WI38 (cell line): ENCODE results near the gene C2CD4D.

Experiments
- H3K4me3 ChIP-seq: 2 replicates; pipeline ENCODE4 v1.5.1; 2011; ENCODE audit warnings: low read depth, mild to moderate bottlenecking, control low read depth, low read length
- CTCF ChIP-seq: IDR thresholded peaks from 2 replicates; pipeline ENCODE4 v1.5.1; 2012; ENCODE audit warnings: low read depth, mild to moderate bottlenecking, control low read depth, low read length

C2CD4D gene

GRCh38 chr1:151813271-151813977 is 26.2 kb downstream of the C2CD4D start:
- no peak for TF ChIP-seq CTCF
- H3K4me3 ChIP-seq, result no peak overlapping the region

GRCh38 chr1:151811181-151811580 is 28.4 kb downstream of the C2CD4D start:
- TF ChIP-seq CTCF, result no peak
- no peak overlapping the region for H3K4me3 ChIP-seq

- H3K4me3 ChIP-seq, result no peak overlapping the region
- no peak for TF ChIP-seq CTCF
Measured at GRCh38 chr1:151809985-151810556, 29.5 kb downstream of the C2CD4D start.

- TF ChIP-seq CTCF, result no peak
- no peak overlapping the region for H3K4me3 ChIP-seq
Measured at GRCh38 chr1:151809290-151809984, 30.2 kb downstream of the C2CD4D start.

- H3K4me3 ChIP-seq, result no peak overlapping the region
- no peak for TF ChIP-seq CTCF
Measured at GRCh38 chr1:151807766-151808165, 31.9 kb downstream of the C2CD4D start.

GRCh38 chr1:151807131-151807530 is 32.5 kb downstream of the C2CD4D start:
- TF ChIP-seq CTCF, result no peak

GRCh38 chr1:151806170-151806569 is 33.5 kb downstream of the C2CD4D start:
- no peak for TF ChIP-seq CTCF
- H3K4me3 ChIP-seq, result no peak overlapping the region

More at GRCh38 chr1:151807131-151807530, 32.5 kb downstream of the C2CD4D start:
- no peak overlapping the region for H3K4me3 ChIP-seq
